DMS53 treated with DMSO at 0.1 percent for 48 hours (cell line): Measurements from ENCODE around the gene POLG2.

Experiments
- DNase-seq: peaks from one replicate; lab custom pipeline; 2025; ENCODE audit not compliant: unreplicated experiment; lab: John Stamatoyannopoulos, UW

POLG2 gene

DNA sequence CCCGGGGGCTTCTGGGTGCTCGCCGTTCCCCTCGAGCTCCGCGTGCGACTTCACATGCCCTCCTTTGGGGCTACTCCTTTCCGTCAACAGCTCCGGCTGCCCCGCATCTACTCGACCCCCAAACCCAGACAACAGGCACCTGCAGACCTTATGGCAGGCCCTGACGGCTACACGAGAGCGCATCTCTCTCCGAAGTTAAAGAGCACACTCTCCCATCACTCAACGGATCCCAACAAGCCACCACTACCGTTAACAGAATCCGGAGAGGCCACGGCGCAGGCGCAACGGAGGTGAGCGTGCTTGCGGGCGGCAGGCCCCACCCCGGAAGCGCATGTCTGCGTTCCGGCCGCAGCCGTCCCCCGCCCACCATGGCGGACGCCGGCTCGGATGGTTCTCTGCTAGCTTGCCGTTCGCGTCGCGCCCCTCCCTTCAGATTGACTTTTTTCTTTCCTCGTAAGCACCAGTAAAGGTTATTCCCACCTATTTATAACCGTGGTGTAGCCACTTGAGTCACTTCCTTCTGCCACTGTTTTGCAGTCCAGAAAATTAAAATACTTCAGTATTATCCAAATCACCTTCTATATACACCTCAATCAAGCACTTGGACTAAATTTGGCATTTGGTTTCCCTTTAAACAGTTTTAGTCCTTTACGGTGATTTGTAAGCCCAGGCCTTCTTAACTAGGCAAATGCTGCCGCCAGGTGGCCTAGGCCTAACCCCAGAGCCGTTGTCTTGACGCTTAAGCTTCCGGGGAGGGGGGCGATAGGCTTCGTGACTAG is at the start of gene POLG2:
POLG2 (minus strand) TSS at position 269 of the 779 bp plus-strand sequence; CDS start at position 183, 86 bp downstream.
- peak; percentile 70 for DNase-seq

DNA sequence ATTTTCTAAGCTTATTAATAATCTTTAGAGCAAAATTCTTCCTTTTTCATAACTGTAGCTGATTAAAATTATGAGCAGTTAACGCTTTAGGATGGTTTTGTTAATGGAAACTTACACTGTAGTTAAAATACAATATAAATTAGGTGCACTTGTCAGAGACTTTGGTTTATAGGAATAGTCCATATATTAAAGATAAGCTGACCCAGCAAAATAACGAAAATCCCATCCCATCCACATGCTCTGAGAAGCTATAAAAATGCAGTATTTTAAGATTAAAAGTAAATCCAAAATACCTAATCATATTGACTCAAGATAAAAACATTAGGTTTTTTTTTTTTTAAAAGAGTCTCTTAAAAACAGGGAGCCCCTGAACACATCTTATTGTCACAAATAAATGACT is 47.9 kb upstream of the POLG2 start:
- DNase-seq = no peak

DNA sequence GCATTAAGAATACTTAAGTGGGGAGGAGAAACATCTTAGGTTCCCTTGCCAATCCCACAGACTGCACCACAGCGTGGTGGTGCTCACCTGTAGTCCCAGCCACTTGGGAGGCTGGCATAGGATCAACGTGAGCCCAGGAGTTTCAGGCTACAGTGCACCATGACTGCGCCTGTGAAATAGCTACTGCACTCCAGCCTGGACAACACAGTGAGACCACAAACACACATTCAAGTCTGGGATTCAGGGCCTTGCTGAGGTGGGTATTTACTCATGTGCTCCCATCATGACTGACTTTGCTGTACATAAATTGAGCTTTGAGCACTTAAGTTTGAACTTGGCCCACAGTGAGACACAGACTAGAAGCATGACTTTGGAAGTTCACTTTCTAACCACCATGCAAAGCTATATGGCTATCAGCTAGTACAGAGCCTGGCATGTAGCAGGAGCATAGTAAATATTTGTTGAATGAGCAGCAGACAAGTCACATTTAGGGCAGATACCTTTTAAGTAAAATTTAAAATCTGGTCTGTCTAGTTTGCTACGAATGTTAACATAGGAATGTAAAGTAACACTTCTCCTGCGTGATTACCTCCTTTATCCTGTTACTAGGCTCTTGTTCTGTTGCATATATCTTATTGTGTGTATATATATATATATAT is 43.4 kb upstream of the POLG2 start:
- DNase-seq = no peak

DNA sequence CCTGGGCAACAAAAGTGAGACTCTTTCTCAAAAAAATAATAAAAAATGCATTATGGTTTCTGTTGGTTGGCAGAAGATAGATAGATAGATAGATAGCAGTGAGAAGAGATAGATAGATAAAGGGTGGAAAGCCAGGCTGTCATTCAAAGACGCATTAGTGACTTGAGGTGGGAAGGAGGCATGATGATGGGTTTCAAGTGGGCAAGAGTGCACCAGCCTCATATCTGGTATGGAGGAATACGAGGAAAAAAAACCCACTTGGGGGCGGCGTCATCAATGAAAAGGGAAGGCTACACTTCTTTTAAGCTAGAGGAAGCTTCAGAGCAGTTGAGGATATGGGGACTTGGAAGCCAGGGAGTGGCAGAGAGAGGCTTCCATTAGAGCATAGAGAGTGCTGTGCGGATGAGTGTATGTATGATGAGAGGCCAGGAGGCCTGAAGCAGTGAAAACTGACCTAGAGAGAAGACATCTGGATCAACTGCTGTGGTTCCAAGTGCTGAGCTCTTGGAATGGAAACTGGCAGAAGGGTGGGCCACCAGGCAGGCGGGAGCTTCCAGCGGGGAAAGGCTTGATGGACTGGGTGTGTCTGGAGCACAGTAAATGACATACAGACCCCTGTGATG is 41.8 kb upstream of the POLG2 start:
- DNase-seq = no peak

DNA sequence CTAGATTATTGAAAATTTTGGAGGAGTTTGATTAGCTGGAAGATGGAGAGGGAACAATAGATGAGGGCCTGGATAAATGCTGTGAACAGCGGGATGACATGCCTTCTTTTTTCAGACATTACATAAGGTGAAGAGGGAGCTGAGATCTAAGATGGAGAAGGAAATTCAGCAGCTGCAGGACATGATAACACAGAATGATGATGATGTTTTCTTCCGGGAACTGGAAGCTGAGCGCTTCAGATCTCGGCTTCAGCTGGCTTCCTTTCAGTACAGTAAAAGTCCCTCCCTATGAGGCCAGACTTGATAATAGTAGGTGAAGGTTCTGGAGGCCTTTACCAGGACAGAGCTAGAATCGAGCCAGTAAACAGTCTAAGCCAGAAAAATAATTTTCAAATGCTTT is 40.6 kb upstream of the POLG2 start:
- DNase-seq = no peak

DNA sequence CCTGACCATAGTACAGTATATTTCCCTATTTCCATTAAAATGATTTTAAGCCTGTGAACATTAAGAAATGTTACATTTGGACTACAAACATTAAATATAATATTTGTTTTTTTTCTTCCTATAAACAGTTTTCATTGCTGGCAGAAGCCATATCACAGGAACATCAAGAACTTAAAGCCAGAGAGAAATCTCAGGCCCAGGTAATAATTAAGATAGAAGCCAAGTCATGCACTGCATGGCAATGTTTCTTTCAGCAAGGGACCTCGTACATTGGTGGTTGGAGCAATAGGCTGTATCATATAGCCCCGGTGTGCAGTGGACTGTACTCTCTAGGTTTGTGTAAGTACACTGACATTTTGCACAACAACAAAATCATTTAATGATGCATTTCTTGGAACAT is 40.1 kb upstream of the POLG2 start:
- no peak for DNase-seq

DNA sequence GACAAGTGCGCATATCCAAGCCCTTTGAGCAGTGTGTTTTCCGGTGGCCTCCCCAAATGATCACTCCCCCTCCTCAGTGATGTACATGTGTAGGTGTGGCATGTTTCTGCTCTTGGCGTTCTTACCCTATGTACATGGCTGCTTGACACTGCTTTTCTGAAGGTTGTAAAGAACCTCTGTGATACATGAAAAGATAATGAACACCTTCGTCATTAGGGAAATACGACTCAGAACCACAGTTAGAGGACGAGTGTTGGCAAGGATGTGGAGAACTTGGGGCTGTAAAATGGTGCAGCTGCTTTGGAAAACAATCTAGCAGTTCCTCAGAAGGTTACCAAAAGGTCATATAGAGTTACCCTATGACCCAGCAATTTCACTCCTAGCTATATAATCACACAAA is 38.5 kb upstream of the POLG2 start:
- no peak for DNase-seq

DNA sequence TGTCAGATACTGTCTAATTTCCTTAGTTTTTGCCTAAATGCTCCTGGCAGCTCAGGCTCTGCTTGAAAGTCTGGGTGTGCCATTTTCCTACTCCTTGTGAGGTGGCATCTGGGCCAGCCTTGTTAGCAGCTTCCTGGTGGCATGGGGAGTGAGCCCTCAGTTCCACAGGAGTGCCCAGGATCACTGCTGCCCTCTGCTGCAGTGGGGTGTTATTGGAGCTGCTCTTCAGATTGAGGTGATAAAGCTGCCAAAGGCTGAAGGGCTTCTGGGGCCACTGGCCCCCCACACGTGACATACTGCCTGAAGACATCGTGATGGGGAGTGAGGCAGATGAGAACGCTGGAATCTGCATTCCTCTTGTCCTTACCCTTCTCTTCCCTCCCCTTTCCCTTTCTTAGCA is 37.3 kb upstream of the POLG2 start:
- no peak for DNase-seq

DNA sequence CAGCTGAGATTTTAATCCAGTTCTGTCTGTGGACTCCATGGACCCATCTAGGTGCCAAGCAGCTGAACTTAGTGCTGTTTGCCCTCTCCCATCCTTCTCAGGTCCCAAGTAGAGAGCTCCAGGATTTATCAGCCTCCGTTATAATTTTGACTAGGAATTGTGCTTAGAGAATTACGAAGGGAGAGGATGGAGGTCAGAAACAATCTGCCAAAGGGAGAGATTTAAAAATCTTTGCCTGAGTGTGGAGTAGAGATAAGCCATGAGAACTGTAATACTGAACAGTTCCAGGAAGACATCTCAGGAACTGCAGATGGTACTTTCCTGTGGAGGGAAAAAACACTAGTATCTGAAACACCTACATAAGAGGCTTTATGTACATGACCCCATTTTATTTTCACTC is 36.9 kb upstream of the POLG2 start:
- DNase-seq = no peak

DNA sequence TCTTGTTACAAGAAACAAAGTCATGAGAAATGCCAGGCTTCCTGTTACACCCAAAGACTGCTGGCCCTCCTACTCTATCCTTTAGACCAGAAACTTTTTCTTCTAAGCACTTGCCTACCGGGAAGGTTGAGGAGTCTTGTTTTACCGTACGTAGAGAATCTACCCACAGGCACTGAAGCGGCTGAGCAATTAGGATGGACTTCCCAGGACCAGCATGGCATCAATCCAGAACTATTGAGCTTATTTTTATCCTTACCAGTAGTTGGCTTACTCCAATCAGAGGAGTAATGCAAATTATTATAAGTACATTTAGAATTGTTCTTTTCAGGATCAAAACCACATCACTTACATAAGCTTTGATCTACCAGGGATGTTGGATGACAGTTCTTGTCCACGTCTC is 35.6 kb upstream of the POLG2 start:
- DNase-seq = no peak

DNA sequence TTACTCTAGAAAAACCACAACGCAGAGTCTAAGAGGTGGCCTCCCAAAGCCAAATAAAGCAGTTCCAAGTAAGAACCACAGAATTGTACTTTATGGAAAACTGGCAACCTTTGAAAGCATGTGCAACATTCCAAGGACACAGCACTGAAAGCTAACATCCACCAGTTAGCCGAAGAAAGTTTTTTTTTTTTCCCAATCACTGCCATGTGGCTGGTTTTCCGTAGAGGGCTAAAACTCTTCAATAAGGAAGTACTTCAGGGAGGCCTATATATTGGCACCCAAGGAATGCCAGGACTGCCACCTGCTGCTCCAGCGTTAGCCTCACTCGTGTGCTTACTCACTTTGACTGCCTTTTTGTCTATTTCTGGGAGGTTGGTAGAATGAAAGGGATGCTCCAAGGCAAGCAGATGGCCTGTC is 35.1 kb upstream of the POLG2 start:
- no peak for DNase-seq

DNA sequence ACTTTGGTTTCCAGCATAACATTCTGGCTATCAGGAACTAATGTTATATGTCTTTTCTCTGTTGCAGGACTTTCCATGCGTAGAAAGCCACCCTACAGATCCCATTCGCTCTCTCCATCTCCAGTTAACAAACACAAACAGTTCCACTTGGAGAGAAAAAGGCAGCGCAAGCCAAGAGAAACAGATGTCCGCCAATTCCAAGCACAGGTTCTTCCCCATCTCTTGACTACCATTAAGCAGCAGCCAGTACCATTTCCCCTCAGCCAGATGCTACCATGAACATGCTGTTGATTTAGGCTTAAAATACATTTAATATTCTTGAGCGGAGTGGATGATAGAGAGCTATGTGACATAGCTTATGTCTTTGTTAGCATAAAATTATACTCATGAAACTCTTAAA is 32.4 kb upstream of the POLG2 start:
- DNase-seq = no peak

DNA sequence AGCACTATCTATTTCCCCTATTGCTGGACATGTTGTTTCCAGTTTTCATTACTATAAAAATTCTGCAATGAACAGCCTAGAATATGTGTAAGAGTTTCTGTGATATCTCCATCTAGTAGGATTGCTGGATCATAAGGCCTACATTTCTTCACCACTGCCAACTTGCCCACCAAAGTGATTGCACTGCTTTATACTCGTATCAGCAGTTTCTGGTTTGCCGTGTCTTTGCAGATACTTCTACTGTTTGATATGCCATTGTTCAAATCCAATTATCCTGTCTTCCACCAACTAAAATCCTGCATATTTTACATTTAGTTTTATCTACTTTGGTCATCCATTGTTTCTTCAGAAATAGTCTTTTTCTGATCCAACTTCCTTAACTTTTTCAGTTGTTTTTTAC is 31.1 kb upstream of the POLG2 start:
- DNase-seq = no peak

DNA sequence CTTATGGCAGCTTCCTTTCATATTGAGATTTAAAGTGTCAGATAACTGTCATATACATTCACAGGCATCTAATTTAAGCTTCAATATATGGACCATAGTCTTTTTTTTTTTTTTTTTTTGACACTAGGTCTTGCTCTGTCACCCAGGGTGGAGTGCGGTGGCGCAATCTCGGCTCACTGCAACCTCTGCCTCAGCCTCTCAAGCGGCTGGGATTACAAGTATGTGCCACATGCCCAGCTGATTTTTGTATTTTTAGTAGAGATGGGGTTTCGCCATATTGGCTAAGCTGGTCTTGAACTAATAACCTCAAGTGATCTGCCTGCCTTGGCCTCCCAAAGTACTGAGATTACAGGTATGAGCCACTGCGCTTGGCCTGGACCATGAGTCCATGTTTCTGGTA is 23.5 kb upstream of the POLG2 start:
- DNase-seq = no peak

DNA sequence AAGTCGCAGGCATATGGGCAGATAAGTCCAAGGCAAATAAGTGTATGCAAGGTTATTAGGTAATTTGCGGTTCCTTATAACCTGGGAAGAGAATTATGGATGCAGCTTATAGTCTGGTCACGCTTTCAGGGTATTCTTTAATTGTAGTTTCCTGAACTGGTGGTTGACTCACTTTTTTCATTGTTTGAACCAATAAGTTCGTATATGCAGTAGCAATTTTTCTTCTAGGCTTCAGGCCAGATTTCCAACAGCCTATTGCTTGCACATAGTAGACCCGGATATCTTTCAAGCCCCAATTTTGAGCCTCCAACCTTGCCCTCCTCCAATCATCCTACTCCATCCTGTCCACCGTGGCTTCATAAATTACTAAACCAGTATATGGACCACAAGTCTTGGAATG is 22.7 kb upstream of the POLG2 start:
- no peak for DNase-seq

DNA sequence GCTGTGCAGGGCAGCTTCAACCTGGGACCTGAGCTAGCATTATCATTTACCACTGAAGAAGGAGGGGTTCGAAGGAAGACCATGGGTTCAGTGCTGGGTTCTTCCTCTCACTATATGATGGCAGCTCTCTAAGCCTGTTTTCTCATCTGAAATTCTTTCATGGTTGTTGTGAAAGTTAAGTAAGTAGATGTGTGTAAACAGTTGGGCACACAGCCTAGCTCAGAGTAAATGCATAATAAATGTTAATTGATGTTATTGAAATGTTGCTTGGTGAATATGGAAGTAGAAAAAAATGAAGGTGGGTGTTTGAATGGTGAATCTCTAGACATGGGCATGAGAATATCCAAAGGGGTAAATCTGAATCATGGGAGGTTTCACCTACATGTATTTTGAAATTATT is 19.0 kb upstream of the POLG2 start:
- DNase-seq = no peak

DNA sequence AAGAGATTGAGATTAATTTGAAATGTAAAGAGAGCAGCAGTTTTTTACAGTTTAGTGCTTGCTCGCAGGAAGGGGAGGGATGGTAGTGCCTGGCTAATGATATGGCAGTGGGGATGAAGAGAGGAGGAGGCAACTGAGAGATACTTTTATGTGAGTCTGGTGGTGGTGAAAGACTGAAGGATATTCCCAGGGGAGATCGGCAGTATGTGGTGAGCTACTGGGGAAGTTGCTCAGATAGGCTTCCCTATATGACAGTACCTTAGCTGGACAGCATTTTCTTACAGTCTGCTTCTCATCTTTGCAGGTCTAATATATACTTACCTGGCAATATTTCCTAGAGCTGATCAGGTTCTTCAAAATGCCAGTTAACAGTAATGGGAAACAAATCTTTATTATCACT is 18.6 kb upstream of the POLG2 start:
- DNase-seq = no peak

DNA sequence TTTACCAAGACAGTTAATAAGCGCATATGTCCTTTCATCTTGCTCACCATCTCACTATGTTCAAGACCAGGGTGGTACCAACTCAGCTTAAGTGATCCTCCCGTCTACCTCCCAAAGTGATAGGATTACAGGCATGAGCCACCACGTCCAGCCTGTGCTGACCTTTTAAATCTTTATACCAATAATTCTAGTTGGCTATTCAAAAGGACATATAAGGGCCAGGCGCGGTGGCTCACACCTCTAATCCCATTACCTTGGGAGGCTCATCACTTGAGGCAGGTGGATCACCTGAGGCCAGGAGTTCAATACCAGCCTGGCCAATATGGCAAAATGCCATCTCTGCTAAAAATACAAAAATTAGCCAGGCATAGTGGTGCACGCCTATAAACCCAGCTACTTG is 12.3 kb upstream of the POLG2 start:
- DNase-seq = no peak

DNA sequence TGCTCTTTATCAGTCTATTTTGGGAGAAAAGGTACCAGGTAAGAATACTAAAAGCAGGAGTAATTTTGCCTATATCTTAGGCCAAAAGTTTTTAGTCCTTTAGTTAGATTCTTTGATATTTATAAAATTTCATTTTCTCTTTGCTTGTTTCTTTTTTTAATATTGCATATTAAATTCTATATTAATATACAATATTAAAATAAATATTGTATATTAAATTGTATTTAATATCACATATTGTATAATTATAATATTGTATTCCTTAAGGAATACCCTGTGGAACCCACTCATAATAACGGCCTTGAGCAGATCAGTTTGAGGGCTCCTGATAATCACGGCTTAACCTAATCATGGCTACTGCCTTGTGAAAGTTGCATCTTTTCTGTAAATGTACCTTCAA is 11.8 kb upstream of the POLG2 start:
- no peak for DNase-seq

DNA sequence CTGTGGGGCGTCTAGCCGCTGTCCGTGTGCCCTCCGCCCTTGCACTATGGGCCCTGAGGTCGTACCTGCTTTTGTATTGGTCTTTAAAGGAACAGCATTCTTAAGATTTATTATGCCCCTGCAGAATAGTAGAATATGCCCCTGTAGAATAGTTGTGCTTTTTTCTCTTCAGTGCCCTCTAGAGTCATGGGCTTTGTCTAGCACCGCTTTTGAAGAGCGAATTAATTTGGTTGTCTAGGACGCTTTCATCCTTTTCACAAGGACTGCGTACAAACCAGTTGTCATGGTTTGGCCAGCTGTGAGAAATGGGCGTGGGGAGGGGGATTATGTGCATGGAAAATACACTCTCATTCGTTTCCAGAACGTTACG is 10.5 kb upstream of the POLG2 start:
- DNase-seq = no peak

DNA sequence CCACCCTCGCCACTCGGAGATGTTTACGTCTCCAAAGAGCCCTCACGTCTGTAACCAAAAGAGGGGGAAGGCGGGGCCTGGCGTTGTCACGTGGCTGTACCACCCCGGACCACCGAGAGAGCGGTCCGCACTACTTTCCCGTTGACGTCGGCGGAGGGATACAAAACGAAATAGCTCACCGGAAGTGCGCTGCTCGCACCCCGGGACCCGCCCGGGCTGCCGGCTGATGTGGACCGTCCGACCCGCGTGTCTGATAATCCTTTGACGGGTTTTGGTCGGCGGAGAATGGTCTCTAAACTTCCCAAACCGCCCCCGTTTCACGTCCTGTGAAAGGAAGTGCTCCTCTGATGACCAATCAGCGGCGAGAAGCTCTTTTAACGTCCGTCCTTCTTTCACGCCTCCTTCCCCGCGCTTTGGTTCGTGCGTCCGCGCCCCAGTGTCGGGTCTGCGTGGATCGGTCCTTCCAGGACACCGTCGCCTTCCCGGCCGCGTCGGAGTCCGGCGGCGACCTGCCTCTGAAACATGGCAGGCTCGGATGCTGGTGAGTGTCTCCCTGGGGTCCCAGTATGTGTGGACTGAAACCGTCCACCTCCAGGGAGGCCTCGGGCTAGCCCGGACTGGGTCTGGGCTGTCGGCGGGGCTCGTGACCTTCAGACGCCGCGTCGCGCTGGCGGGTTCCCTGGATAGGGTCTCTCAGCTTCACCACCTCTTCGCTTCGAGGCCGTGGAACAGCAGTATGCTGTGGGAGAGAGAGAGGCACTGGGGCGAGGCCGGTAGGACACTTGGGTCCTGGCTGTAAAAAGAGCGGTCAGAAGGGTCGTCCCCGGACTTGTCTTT is 9.9 kb upstream of the POLG2 start, which contains the start of gene CEP95:
CEP95 (plus strand) TSS at position 402 of the 837 bp plus-strand sequence; CDS start at position 523, 121 bp downstream.
- DNase-seq = peak; percentile 88
